ENCODE measurements around the gene ASCL4. TPM values are rescaled to one million over a fixed set of nuclear protein-coding genes. Genes with fewer than 3 reads are reported as not detected.
A peak's percentile ranks its signal among the peaks of the same experiment; 100 is the strongest.

ASCL4 gene
- total and polyA plus RNA-seq, 2 of the 4 experiments (the other 2 are of a cell fraction): not detected

DNA sequence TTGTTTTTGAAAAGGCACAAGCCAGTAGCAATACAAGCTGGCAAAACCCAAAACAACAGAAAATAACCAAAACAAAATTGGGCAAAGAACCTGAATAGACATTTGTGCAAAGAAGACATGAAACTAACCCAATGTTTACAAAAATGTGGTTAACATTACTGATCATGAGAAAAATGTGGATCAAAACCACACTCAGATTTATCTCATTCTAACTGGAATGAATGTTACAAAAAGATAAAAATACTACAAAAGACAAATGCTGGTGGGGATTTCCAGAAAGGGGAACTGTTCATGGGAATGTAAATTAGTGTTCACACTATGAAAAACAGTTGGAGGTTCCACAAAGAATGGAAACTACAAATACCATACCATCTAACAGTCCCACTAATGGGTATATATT lies 26.6 kb downstream of the ASCL4 start:
- POLR2A ChIA-PET (ENCODE audit: unreplicated experiment): no interaction called here
- no TSS peak for BruUV-seq (replicated peaks)
- intact Hi-C loops (cut with micrococcal nuclease): loop anchor here (5.0 kb wide), 1 partner anchor 56 kb away; no protein-coding TSS in a partner anchor

More for the DNA sequence above, 26.6 kb downstream of the ASCL4 start:
- H2BK5ac ChIP-seq (ENCODE audit: low read depth, low read length, poor library complexity, severe bottlenecking): no peak overlapping the region
- H3K9me1 ChIP-seq (ENCODE audit: insufficient read depth, low read length): no peaks in the 10 kb centered on the region
- no peak overlapping the region for H3K56ac ChIP-seq (ENCODE audit: extremely low read depth, insufficient read depth, low read length)
- peak; percentile 39 for DNase-seq
- no peak overlapping the region for H2AK5ac ChIP-seq (ENCODE audit: low read depth, low read length)
- H4K20me1 ChIP-seq (ENCODE audit: insufficient read depth, low read length): no peaks in the 10 kb centered on the region
- H3K36me3 ChIP-seq (ENCODE audit: control insufficient read depth, insufficient read depth, low read length): no peaks in the 10 kb centered on the region
- H3K9me3 ChIP-seq (ENCODE audit: control insufficient read depth, insufficient read depth, low read length): no peaks in the 10 kb centered on the region
- ATAC-seq (ENCODE audit: low read depth): no peak
- no peak overlapping the region for H4K8ac ChIP-seq (ENCODE audit: low read depth in 2 of 2, low read length in 2 of 2)
- CTCF ChIA-PET: no interaction called here
- H3K27ac ChIP-seq (ENCODE audit: insufficient read depth, low read length): no peak overlapping the region
- in situ Hi-C loops (cut with MboI; ENCODE audit: low sequenced_read_pairs): no loop called here
- H3K4me2 ChIP-seq (ENCODE audit: low read depth, low read length): no peak overlapping the region
- no peaks in the 10 kb centered on the region for H3K79me1 ChIP-seq (ENCODE audit: low read depth in 1 of 2, low read length in 2 of 2)
- no peak overlapping the region for H2AFZ ChIP-seq (replicated peaks; ENCODE audit: low read length, poor library complexity)
- H4K5ac ChIP-seq (ENCODE audit: low read depth, low read length): no peak overlapping the region
- no peak overlapping the region for H2BK120ac ChIP-seq (ENCODE audit: low read depth, low read length)
- no peak overlapping the region for H3K23ac ChIP-seq (ENCODE audit: low read depth, low read length)
- dilution Hi-C loops (cut with HindIII; ENCODE audit: low sequenced_read_pairs, unreplicated experiment): no loop called here
- H2AK9ac ChIP-seq (replicated peaks; ENCODE audit: low read depth, low read length, poor library complexity): no peak overlapping the region
- H2BK15ac ChIP-seq (ENCODE audit: low read depth, low read length): no peak overlapping the region
- no peak overlapping the region for H3K9ac ChIP-seq (ENCODE audit: low read depth, low read length)
- H4K91ac ChIP-seq (ENCODE audit: insufficient read depth, low read depth, low read length): no peak overlapping the region
- H3K14ac ChIP-seq (replicated peaks; ENCODE audit: low read depth, low read length): no peak overlapping the region
- no peaks in the 10 kb centered on the region for H3K27me3 ChIP-seq (ENCODE audit: control insufficient read depth, insufficient read depth, low read length)
- no peak overlapping the region for H3K4ac ChIP-seq (ENCODE audit: low read depth, low read length)
- H2BK20ac ChIP-seq (ENCODE audit: low read depth, low read length): no peak overlapping the region
- TF ChIP-seq MXI1 (IDR thresholded peaks at IDR 0.05; ENCODE audit: borderline replicate concordance, low read depth, low read length) (no peak), MAFK (IDR thresholded peaks at IDR 0.05; ENCODE audit: low read depth, low read length) (no peak), SMC3 (IDR thresholded peaks at IDR 0.05; ENCODE audit: low read depth, low read length) (no peak)
- TF ChIP-seq, protein P1, sequence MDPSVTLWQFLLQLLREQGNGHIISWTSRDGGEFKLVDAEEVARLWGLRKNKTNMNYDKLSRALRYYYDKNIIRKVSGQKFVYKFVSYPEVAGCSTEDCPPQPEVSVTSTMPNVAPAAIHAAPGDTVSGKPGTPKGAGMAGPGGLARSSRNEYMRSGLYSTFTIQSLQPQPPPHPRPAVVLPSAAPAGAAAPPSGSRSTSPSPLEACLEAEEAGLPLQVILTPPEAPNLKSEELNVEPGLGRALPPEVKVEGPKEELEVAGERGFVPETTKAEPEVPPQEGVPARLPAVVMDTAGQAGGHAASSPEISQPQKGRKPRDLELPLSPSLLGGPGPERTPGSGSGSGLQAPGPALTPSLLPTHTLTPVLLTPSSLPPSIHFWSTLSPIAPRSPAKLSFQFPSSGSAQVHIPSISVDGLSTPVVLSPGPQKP (IDR thresholded peaks at IDR 0.05; ENCODE audit: borderline replicate concordance, low read depth, low read length): no peak
- H3K4me3 ChIP-seq (ENCODE audit: insufficient read depth, low read depth, low read length): no peak overlapping the region
- H3K4me1 ChIP-seq (ENCODE audit: control insufficient read depth, insufficient read depth, low read length): no peaks in the 10 kb centered on the region
- no peak overlapping the region for H3K18ac ChIP-seq (ENCODE audit: low read depth, low read length)

Data from IMR-90 (cell line).